Activated CD8-positive, alpha-beta memory T cell treated with anti-CD3 and anti-CD28 coated beads, Interleukin-2, amount 10 ng/mL, durations not matched to agents 7 days and 5 days (primary cell): ENCODE results near the gene ANKRD66. TPM values are rescaled to one million over a fixed set of nuclear protein-coding genes. Genes with fewer than 3 reads are reported as not detected.

Experiments
- ATAC-seq: fragments of 150-1000 bp; cut with Tn5 transposase; one replicate; pipeline ENCODE4 v1.10.0; 2021; ENCODE audit warnings: moderate library complexity
- CTCF ChIA-PET: fragments of 350-600 bp; sonication (Branson Sonifier 250); formaldehyde crosslinking; loops from one replicate; lab custom pipeline; 2021; ENCODE audit warnings: antibody characterized with exemption; lab: Charles Lee
- DNase-seq: peaks from one replicate; pipeline ENCODE4 v3.0.0-alpha.2; 2020
- H3K27ac Mint-ChIP-seq: one replicate; pipeline ENCODE4 v1.8.0; 2021; ENCODE audit warnings: mild to moderate bottlenecking, mixed read lengths
- H3K27me3 Mint-ChIP-seq: one replicate; pipeline ENCODE4 v1.8.0; 2021; ENCODE audit warnings: mixed read lengths
- H3K36me3 Mint-ChIP-seq: one replicate; pipeline ENCODE4 v1.8.0; 2021; ENCODE audit warnings: mild to moderate bottlenecking, mixed read lengths
- H3K4me1 Mint-ChIP-seq: one replicate; pipeline ENCODE4 v1.8.0; 2021; ENCODE audit warnings: mixed read lengths
- H3K4me3 Mint-ChIP-seq: one replicate; pipeline ENCODE4 v1.8.0; 2021; ENCODE audit warnings: mild to moderate bottlenecking, moderate library complexity, mixed read lengths
- H3K9me3 Mint-ChIP-seq: one replicate; pipeline ENCODE4 v1.8.0; 2022; ENCODE audit warnings: low read depth, mixed read lengths
- total RNA-seq, 2 experiments: library from RNA; stranded (reverse); gene quantifications; one replicate each; pipeline ENCODE4 v1.2.3, GENCODE V29; 2021

The ANKRD66 gene
- total RNA-seq: not detected

DNA sequence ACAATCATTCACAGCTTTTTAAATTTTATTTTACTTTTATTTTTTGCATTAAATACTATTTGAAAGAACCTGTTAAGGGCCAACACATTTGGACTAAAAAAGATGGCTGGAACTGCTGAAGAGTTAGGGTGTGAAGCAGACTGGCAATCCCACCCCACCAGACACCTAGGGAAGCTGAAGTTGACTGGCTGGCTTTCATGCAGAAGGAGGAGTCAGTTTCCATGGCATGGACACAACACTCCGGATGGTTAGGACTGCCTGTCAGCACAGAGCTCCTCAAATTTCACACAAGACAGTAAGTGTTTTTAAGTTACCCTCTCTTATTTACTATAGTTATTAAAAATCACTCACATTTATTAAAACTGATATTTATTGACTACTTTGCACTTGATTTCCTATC is at the start of gene ANKRD66:
Gene ANKRD66 (plus strand): TSS at position 238 of the 400 bp plus-strand sequence. CDS start 5,016 bp downstream, outside the sequence.
- H3K4me3 Mint-ChIP-seq: no peak within 1 kb of the TSS
- CTCF ChIA-PET: no interaction called here
- ATAC-seq (no peak), DNase-seq (no peak)
- H3K27me3 Mint-ChIP-seq: peaks cover 13% of the 10 kb centered on the region
- H3K36me3 Mint-ChIP-seq: no peaks in the 10 kb centered on the region
- no peaks in the 10 kb centered on the region for H3K9me3 Mint-ChIP-seq
- no peaks in the 10 kb centered on the region for H3K4me1 Mint-ChIP-seq
- H3K27ac Mint-ChIP-seq: no peak within 1 kb of the TSS

GRCh38 chr6:46699970-46700369 is 46.8 kb upstream of the ANKRD66 start:
- Mint-ChIP-seq H3K4me1 (peaks cover 6% of the 10 kb centered on the region), H3K27me3 (peaks cover 25% of the 10 kb centered on the region), H3K9me3 (no peaks in the 10 kb centered on the region), H3K4me3 (no peak overlapping the region), H3K27ac (no peak overlapping the region), H3K36me3 (no peaks in the 10 kb centered on the region)
- CTCF ChIA-PET: interaction anchor here (1.1 kb wide), 1 partner anchor 346 kb away, joined by 3 read pairs; no protein-coding TSS in a partner anchor
- DNase-seq: no peak
- no peak for ATAC-seq

DNA sequence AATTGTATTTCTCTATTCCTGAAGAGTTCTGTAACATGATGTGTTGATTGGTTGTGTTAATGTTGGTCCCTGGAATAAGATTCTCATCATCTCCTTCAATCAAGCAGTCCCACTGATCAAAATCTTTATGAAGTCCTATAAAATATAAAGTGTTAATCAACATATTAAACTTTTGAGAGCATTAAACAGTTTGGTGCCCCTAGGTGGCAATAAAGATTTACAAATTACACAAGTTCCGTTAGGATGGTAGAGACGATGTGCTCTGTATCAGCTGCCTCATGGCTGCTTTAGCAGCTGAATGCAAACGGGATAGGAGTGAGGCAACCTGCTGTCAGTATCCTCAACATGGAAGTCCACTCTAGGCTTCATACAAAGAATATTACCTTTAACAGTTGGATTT is 42.2 kb upstream of the ANKRD66 start:
- ATAC-seq: no peak
- CTCF ChIA-PET: no interaction called here

GRCh38 chr6:46706464-46706863 is 40.3 kb upstream of the ANKRD66 start:
- H3K27ac Mint-ChIP-seq: no peak overlapping the region
- H3K4me3 Mint-ChIP-seq: no peak overlapping the region
- CTCF ChIA-PET: no interaction called here
- H3K36me3 Mint-ChIP-seq: no peaks in the 10 kb centered on the region
- H3K4me1 Mint-ChIP-seq: peaks cover 8% of the 10 kb centered on the region
- H3K27me3 Mint-ChIP-seq: peaks cover 25% of the 10 kb centered on the region
- DNase-seq: peak; percentile 45
- no peak for ATAC-seq
- no peaks in the 10 kb centered on the region for H3K9me3 Mint-ChIP-seq

More for the DNA sequence above, 42.2 kb upstream of the ANKRD66 start:
- H3K27me3 Mint-ChIP-seq: peaks cover 23% of the 10 kb centered on the region
- no peak overlapping the region for H3K4me3 Mint-ChIP-seq
- H3K36me3 Mint-ChIP-seq: no peaks in the 10 kb centered on the region
- H3K9me3 Mint-ChIP-seq: no peaks in the 10 kb centered on the region
- DNase-seq: no peak
- H3K4me1 Mint-ChIP-seq: peaks cover 9% of the 10 kb centered on the region
- no peak overlapping the region for H3K27ac Mint-ChIP-seq

GRCh38 chr6:46711491-46711890 is 35.2 kb upstream of the ANKRD66 start:
- H3K4me1 Mint-ChIP-seq: peaks cover under 1% of the 10 kb centered on the region
- H3K36me3 Mint-ChIP-seq: no peaks in the 10 kb centered on the region
- CTCF ChIA-PET: no interaction called here
- H3K27me3 Mint-ChIP-seq: peaks cover 19% of the 10 kb centered on the region
- no peak overlapping the region for H3K27ac Mint-ChIP-seq
- no peaks in the 10 kb centered on the region for H3K9me3 Mint-ChIP-seq
- DNase-seq: no peak
- H3K4me3 Mint-ChIP-seq: no peak overlapping the region
- ATAC-seq: no peak

- Mint-ChIP-seq H3K9me3 (no peaks in the 10 kb centered on the region), H3K27ac (no peak overlapping the region), H3K36me3 (no peaks in the 10 kb centered on the region), H3K27me3 (peaks cover 23% of the 10 kb centered on the region), H3K4me3 (no peak overlapping the region), H3K4me1 (peaks cover 1% of the 10 kb centered on the region)
- CTCF ChIA-PET: no interaction called here
- ATAC-seq (no peak), DNase-seq (no peak)
Measured at GRCh38 chr6:46715141-46715540, 31.6 kb upstream of the ANKRD66 start.

GRCh38 chr6:46719099-46719498 is 27.6 kb upstream of the ANKRD66 start:
- no peaks in the 10 kb centered on the region for H3K36me3 Mint-ChIP-seq
- CTCF ChIA-PET: no interaction called here
- H3K4me3 Mint-ChIP-seq: no peak overlapping the region
- no peaks in the 10 kb centered on the region for H3K9me3 Mint-ChIP-seq
- H3K4me1 Mint-ChIP-seq: peaks cover 1% of the 10 kb centered on the region
- DNase-seq (no peak), ATAC-seq (no peak)
- H3K27me3 Mint-ChIP-seq: peaks cover 33% of the 10 kb centered on the region
- no peak overlapping the region for H3K27ac Mint-ChIP-seq

DNA sequence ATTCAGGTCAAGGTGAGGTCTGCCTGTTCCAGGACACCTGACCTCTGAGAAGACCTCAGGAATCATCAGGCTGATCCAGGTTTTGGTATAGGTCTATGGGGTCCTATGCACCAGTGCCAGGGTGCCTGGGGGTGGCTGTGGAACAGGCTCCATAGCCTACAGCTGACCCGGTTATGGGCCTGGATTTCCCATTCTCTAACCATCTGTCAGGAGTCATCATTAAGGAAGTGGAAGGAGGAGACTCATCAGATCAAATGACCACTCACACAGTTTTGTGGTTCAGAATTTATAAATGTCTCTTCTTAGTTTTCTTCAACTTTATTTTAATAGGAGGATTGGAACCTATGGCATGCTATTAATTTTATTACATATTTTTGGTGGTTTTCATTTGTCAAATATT is 26.3 kb upstream of the ANKRD66 start:
- Mint-ChIP-seq H3K4me3 (no peak overlapping the region), H3K36me3 (no peaks in the 10 kb centered on the region), H3K27me3 (peaks cover 39% of the 10 kb centered on the region), H3K27ac (no peak overlapping the region), H3K9me3 (no peaks in the 10 kb centered on the region), H3K4me1 (peaks cover 1% of the 10 kb centered on the region)
- ATAC-seq: no peak
- no peak for DNase-seq
- CTCF ChIA-PET: no interaction called here

GRCh38 chr6:46729787-46730326 is 16.9 kb upstream of the ANKRD66 start:
- Mint-ChIP-seq H3K4me1 (no peaks in the 10 kb centered on the region), H3K4me3 (no peak overlapping the region), H3K36me3 (no peaks in the 10 kb centered on the region), H3K27me3 (peaks cover 63% of the 10 kb centered on the region), H3K9me3 (no peaks in the 10 kb centered on the region), H3K27ac (no peak overlapping the region)
- CTCF ChIA-PET: no interaction called here
- no peak for ATAC-seq
- no peak for DNase-seq

- Mint-ChIP-seq H3K4me3 (no peak overlapping the region), H3K27me3 (peaks cover 68% of the 10 kb centered on the region), H3K27ac (no peak overlapping the region), H3K9me3 (no peaks in the 10 kb centered on the region), H3K4me1 (peaks cover 3% of the 10 kb centered on the region), H3K36me3 (peaks cover 3% of the 10 kb centered on the region)
- DNase-seq (no peak), ATAC-seq (no peak)
- CTCF ChIA-PET: no interaction called here
Measured at GRCh38 chr6:46730921-46731461, 15.7 kb upstream of the ANKRD66 start.

DNA sequence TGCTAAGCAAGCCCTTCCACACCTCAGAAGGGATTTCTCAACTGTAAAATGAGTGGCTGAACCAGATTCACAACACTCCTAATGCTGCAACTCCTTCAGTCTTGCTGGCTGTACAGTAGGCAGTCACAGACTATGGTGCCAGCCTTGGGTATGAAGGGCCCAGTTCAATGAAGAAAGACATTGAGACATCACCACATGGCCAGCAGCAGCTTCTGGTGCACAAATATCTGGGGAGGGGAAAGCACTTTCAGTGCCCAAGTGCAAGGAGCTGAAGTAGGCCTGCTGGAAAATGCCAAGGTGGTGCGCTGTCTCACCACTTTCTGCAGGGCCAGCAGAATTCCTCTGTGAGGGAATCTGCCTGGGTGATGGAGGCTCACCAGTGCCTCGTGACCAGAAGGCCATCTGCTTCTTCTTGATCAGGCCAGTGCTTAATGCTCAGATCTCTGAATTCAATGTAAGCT is 13.4 kb upstream of the ANKRD66 start:
- H3K27ac Mint-ChIP-seq: no peak overlapping the region
- no peak overlapping the region for H3K4me3 Mint-ChIP-seq
- peaks cover 3% of the 10 kb centered on the region for H3K4me1 Mint-ChIP-seq
- H3K36me3 Mint-ChIP-seq: peaks cover 3% of the 10 kb centered on the region
- no peak for ATAC-seq
- H3K27me3 Mint-ChIP-seq: peaks cover 70% of the 10 kb centered on the region
- CTCF ChIA-PET: no interaction called here
- no peak for DNase-seq
- no peaks in the 10 kb centered on the region for H3K9me3 Mint-ChIP-seq

- no peak within 1 kb of the TSS for H3K4me3 Mint-ChIP-seq
- no peak within 1 kb of the TSS for H3K27ac Mint-ChIP-seq
- DNase-seq (no peak), ATAC-seq (no peak)
- H3K27me3 Mint-ChIP-seq: peaks cover 68% of the 10 kb centered on the region
- peaks cover 3% of the 10 kb centered on the region for H3K4me1 Mint-ChIP-seq
- H3K36me3 Mint-ChIP-seq: peaks cover 3% of the 10 kb centered on the region
- CTCF ChIA-PET: no interaction called here
- no peaks in the 10 kb centered on the region for H3K9me3 Mint-ChIP-seq
Measured at GRCh38 chr6:46734867-46735719, 11.6 kb upstream of the ANKRD66 start, which contains the start of gene PLA2G7. Gene PLA2G7, minus strand, starts transcription at chr6:46735375. Its CDS starts 12,484 bp downstream, at chr6:46722891.

DNA sequence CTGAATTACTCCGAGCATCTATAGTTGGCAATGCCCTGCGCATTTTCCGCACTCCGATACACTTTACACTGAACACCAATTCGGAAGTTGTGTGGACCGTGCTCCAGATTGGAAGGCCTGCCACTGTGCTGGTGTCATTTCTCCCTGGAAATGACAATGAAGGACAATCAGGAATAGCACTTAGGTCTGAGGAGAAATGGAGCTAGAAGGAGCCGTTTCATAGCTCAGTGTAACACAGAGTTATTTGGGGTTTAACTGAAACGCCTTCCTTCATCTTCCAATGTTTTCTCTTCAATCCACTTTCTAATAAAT is 11.1 kb upstream of the ANKRD66 start:
- Mint-ChIP-seq H3K4me3 (no peak overlapping the region), H3K9me3 (no peaks in the 10 kb centered on the region), H3K36me3 (peaks cover 3% of the 10 kb centered on the region), H3K27ac (no peak overlapping the region), H3K27me3 (peaks cover 67% of the 10 kb centered on the region), H3K4me1 (peaks cover 3% of the 10 kb centered on the region)
- no peak for DNase-seq
- ATAC-seq: no peak
- CTCF ChIA-PET: interaction anchor here (0.6 kb wide), 1 partner anchor 62 kb away, joined by 3 read pairs; no protein-coding TSS in a partner anchor

DNA sequence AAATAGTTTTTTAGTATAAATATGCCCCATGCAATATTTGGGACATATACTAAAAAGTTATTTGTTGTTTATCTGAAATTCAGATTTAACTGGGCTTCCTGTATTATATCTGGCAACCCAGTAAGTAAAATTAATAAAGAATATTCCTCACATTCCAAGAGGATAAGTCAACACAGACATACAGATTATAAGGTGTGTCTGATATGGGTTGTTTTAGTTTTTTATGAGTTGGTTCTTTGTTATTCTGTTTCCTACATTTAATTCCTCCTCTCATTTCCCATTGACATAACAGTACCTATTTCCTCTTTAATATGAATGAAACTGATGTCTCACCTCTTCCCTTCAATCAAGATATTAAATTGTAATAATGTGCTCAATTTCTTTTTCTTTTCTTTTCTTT is 9.8 kb upstream of the ANKRD66 start:
- no peak overlapping the region for H3K27ac Mint-ChIP-seq
- H3K4me3 Mint-ChIP-seq: no peak overlapping the region
- peaks cover 60% of the 10 kb centered on the region for H3K27me3 Mint-ChIP-seq
- CTCF ChIA-PET: no interaction called here
- peaks cover 3% of the 10 kb centered on the region for H3K36me3 Mint-ChIP-seq
- ATAC-seq (no peak), DNase-seq (no peak)
- H3K9me3 Mint-ChIP-seq: no peaks in the 10 kb centered on the region
- H3K4me1 Mint-ChIP-seq: peaks cover 3% of the 10 kb centered on the region
